GM21360 (cell line): ENCODE measurements around the gene WRAP73.

Experiments used
- ATAC-seq: cut with Tn5 transposase; IDR thresholded peaks from one replicate; pipeline ENCODE4 v1.9.1; 2021; ENCODE audit warnings: mild to moderate bottlenecking, moderate library complexity; ENCODE audit not compliant: unreplicated experiment

WRAP73 gene

GRCh38 chr1:3681898-3682806, 32.2 kb upstream of the WRAP73 start:
- no peak for ATAC-seq

- no peak for ATAC-seq
Measured at GRCh38 chr1:3681231-3681897, 31.5 kb upstream of the WRAP73 start.

GRCh38 chr1:3680488-3681230, 30.8 kb upstream of the WRAP73 start:
- ATAC-seq = no peak

- ATAC-seq = no peak
Measured at GRCh38 chr1:3679799-3680453, 30.0 kb upstream of the WRAP73 start.

GRCh38 chr1:3679098-3679555, 29.2 kb upstream of the WRAP73 start:
- no peak for ATAC-seq

GRCh38 chr1:3678361-3679097, 28.6 kb upstream of the WRAP73 start:
- no peak for ATAC-seq

GRCh38 chr1:3677484-3677883, 27.6 kb upstream of the WRAP73 start:
- ATAC-seq = no peak

GRCh38 chr1:3676581-3677470, 26.9 kb upstream of the WRAP73 start:
- ATAC-seq = peak; percentile 67

- ATAC-seq = no peak
Measured at GRCh38 chr1:3675436-3675835, 25.5 kb upstream of the WRAP73 start.

- ATAC-seq = no peak
Measured at GRCh38 chr1:3674100-3675094, 24.5 kb upstream of the WRAP73 start.

GRCh38 chr1:3673381-3674099, 23.6 kb upstream of the WRAP73 start:
- no peak for ATAC-seq

GRCh38 chr1:3672971-3673361, 23.1 kb upstream of the WRAP73 start:
- no peak for ATAC-seq

GRCh38 chr1:3672231-3672970, 22.5 kb upstream of the WRAP73 start:
- no peak for ATAC-seq

- ATAC-seq = no peak
Measured at GRCh38 chr1:3671371-3672180, 21.7 kb upstream of the WRAP73 start.

- no peak for ATAC-seq
Measured at GRCh38 chr1:3670823-3671265, 20.9 kb upstream of the WRAP73 start.

- ATAC-seq = no peak
Measured at GRCh38 chr1:3669971-3670431, 20.1 kb upstream of the WRAP73 start.
